Subcutaneous abdominal adipose tissue (tissue), 5 donors: ENCODE results near the gene RRAGD.

Experiments used
- H3K27ac ChIP-seq: one replicate; pipeline ENCODE4 v1.7.0; 2013; ENCODE audit warnings: low read depth, mild to moderate bottlenecking, inconsistent platforms, low read length, moderate library complexity
- H3K27me3 ChIP-seq, 5 donors: one replicate each; pipeline ENCODE4 v1.7.0; 2013; ENCODE audit warnings: low read length in 5 of 5, inconsistent platforms in 1 of 5; ENCODE audit not compliant: control insufficient read depth in 5 of 5, insufficient read depth in 4 of 5
- H3K36me3 ChIP-seq, 5 donors: one replicate each; pipeline ENCODE4 v1.7.0; 2013; ENCODE audit warnings: low read length in 5 of 5; ENCODE audit not compliant: control insufficient read depth in 5 of 5, insufficient read depth in 5 of 5
- H3K4me1 ChIP-seq, 5 donors: one replicate each; pipeline ENCODE4 v1.7.0; 2013; ENCODE audit warnings: low read length in 5 of 5, mild to moderate bottlenecking in 3 of 5, moderate library complexity in 1 of 5; ENCODE audit not compliant: control insufficient read depth in 5 of 5, insufficient read depth in 5 of 5
- H3K4me3 ChIP-seq, 5 donors: one replicate each; pipeline ENCODE4 v1.7.0; 2013; ENCODE audit warnings: low read length in 5 of 5, low read depth in 1 of 5
- H3K9ac ChIP-seq, 5 donors: one replicate each; pipeline ENCODE4 v1.7.0; 2013; ENCODE audit warnings: low read length in 5 of 5, mild to moderate bottlenecking in 4 of 5, moderate library complexity in 3 of 5
- H3K9me3 ChIP-seq, 5 donors: one replicate each; pipeline ENCODE4 v1.7.0; 2013; ENCODE audit warnings: low read length in 5 of 5; ENCODE audit not compliant: control insufficient read depth in 5 of 5
- donor health status: healthy.
- donor health status: healthy.
- donor health status: healthy.
- donor health status: healthy.
- donor health status: healthy.

Gene RRAGD

DNA sequence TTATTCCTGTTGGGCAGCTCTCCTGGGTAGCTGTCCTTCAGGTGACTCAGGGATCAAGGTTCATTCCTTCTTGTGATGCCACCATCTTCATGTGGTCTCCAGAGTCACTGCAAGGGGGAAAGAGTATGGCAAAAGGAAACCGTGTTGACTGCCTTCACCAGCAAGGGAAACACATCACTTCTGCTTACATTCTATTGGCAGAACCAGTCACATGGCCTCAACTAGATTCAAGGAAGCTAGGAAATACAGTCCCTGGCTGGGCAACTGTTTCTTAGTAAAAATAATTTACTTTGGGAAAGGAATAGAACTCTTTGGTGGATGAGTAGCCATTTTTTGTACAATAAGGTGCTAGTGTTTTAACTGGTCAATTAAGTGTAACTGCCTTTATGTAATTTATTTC, 26.2 kb upstream of the RRAGD start:
- no peak overlapping the region for H3K4me3 ChIP-seq
- H3K9ac ChIP-seq = no peak overlapping the region
- H3K9me3 ChIP-seq = peaks cover 0 to 2% (median 0%) of the 10 kb centered on the region in 5 donors
- peaks cover 0 to 12% (median 9%) of the 10 kb centered on the region in 5 donors for H3K4me1 ChIP-seq
- H3K27ac ChIP-seq = no peak overlapping the region
- no peaks in the 10 kb centered on the region for H3K27me3 ChIP-seq
- H3K36me3 ChIP-seq = no peaks in the 10 kb centered on the region

DNA sequence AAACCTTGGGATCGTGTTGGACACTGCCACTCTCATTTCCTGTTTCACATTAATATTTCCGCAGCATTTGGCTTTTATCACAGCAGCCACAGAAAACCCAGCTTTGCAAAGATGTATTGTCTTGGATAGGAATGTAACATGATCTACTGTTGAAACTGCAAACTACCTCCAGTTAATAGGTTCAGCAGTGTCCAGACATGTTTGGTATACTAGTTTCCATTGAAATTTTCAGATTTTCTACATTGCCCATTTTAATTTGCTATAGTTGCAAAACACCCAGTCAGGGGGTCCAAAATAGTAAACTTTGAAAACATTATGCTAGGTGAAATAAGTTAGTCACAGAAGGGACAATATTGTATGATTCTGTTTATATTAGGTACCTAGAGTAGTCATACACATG, 24.2 kb upstream of the RRAGD start:
- H3K9me3 ChIP-seq = peaks cover 0 to 2% (median 0%) of the 10 kb centered on the region in 5 donors
- H3K4me1 ChIP-seq = peaks cover 0 to 16% (median 15%) of the 10 kb centered on the region in 5 donors
- H3K27ac ChIP-seq = no peak overlapping the region
- H3K9ac ChIP-seq = no peak overlapping the region
- H3K4me3 ChIP-seq = no peak overlapping the region
- no peaks in the 10 kb centered on the region for H3K27me3 ChIP-seq
- no peaks in the 10 kb centered on the region for H3K36me3 ChIP-seq

DNA sequence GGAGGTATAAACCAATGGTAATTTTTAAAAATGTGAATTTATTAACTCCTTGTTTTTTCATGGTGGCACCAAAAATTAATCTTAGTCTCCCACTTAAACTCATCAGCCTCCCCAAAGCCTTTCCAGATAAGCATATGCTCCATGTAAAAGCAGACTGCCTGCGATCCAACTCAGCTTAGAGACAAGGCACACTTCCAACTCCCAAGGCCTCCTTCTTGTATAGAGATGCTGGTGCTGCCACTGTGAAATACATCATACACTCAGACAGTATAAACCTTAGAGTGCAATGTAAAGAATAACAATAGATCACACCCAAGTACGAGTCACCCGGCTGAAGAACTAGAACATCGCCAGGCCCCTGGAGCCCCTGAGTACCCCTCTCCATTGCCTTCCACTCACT, 22.9 kb upstream of the RRAGD start:
- H3K27me3 ChIP-seq = no peaks in the 10 kb centered on the region
- H3K36me3 ChIP-seq = no peaks in the 10 kb centered on the region
- peaks cover 0 to 16% (median 15%) of the 10 kb centered on the region in 5 donors for H3K4me1 ChIP-seq
- no peaks in the 10 kb centered on the region for H3K9me3 ChIP-seq
- no peak overlapping the region for H3K27ac ChIP-seq
- H3K9ac ChIP-seq = no peak overlapping the region
- H3K4me3 ChIP-seq = no peak overlapping the region

DNA sequence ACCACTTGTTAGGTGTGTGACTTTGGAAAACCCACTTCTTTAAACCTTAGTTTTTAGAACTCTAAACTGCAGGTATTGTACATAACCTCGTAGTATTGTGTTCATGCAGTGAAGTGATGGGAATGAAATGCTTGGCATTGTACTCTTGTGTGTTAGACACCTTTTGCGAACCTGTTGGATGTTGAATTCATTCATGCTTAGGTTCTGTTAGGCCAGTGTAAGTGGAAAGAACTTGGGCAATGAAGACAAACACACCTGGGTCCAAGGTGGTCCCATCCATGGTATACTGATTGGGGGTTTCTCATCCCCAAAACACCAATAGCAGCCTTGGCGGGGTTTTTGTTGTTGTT, 22.1 kb upstream of the RRAGD start:
- Histone ChIP-seq H3K4me3 (peak overlapping the region in 4 of 5 donors; percentile 68 to 80 (median 74)), H3K27ac (no peak overlapping the region), H3K4me1 (peaks cover 0 to 16% (median 15%) of the 10 kb centered on the region in 5 donors), H3K9me3 (no peaks in the 10 kb centered on the region), H3K9ac (peak overlapping the region in 2 of 5 donors; percentile 79 to 80), H3K36me3 (no peaks in the 10 kb centered on the region), H3K27me3 (no peaks in the 10 kb centered on the region)

DNA sequence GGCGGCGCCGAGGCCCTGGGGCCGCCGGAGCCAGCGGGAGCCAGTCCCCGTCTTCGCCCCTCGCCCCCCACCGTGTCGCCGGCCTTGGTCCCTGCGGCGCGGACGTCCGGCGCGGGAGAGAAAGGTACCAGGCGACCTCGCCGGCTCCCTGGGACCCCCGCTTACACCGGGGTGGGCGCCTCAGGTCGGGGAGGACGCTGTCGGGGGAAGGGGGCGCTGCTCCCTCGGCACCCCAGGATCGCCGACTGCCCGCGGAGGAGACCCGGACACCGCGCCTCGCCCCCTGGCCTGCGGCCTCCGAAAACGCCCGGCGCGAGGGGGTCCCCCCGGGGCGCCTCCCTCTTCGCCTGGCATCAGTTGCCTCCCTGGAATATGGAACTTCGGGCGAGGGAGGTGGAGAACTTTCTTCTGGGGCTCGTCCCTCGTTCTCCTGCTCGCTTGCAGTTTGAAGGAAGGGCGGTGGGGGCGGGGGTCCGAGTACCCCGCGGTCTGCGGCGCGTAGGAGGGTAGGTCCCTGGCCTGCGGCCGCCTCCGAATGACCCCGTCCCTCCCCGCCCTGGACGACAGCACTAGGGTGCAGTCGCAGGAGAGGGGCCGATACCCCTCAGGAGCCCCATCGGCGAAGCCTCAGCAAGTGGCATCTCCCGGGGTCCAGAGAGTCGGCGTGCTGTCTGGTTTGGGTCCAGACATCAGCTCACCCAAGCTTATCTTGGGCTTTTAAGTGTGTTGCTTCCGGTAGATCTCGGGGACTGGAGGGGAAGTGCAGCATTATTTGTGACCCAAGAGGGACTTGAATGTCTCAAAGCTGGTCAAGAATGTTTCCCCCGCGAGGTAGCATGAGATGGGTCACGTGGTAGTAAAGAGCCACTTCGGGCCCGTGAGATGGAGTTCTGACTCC, 21.4 kb upstream of the RRAGD start:
- peaks cover 0 to 16% (median 15%) of the 10 kb centered on the region in 5 donors for H3K4me1 ChIP-seq
- H3K27me3 ChIP-seq = no peaks in the 10 kb centered on the region
- H3K9ac ChIP-seq = peak overlapping the region in 4 of 5 donors; percentile 70 to 80 (median 75)
- H3K27ac ChIP-seq = no peak overlapping the region
- peak overlapping the region; percentile 68 to 80 (median 70) for H3K4me3 ChIP-seq
- no peaks in the 10 kb centered on the region for H3K36me3 ChIP-seq
- no peaks in the 10 kb centered on the region for H3K9me3 ChIP-seq

DNA sequence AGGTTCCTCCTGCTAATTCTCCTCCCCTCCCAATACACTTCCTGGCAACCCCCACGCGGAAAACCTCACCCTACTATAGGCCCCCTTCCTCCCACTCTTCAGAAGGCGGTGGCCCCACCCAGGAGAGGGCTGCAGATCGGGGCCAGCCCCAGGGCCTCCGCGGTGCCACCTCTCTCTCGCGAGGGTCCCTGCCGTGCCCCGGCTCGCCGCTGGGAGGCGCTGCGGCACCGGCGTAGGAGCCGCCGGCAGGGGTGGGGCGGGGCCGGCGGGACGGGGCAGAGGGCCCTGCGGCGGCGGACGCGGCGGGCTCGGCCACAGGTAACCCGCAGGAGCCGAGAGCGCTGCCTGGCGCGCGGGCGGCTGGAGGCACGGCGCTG, 20.8 kb upstream of the RRAGD start, which contains the start of gene ANKRD6:
Gene ANKRD6 (plus strand): TSS at position 278 of the 377 bp plus-strand sequence. CDS start 133,825 bp downstream, outside the sequence.
- H3K27ac ChIP-seq = no peak within 1 kb of the TSS
- peaks cover 0 to 16% (median 15%) of the 10 kb centered on the region in 5 donors for H3K4me1 ChIP-seq

DNA sequence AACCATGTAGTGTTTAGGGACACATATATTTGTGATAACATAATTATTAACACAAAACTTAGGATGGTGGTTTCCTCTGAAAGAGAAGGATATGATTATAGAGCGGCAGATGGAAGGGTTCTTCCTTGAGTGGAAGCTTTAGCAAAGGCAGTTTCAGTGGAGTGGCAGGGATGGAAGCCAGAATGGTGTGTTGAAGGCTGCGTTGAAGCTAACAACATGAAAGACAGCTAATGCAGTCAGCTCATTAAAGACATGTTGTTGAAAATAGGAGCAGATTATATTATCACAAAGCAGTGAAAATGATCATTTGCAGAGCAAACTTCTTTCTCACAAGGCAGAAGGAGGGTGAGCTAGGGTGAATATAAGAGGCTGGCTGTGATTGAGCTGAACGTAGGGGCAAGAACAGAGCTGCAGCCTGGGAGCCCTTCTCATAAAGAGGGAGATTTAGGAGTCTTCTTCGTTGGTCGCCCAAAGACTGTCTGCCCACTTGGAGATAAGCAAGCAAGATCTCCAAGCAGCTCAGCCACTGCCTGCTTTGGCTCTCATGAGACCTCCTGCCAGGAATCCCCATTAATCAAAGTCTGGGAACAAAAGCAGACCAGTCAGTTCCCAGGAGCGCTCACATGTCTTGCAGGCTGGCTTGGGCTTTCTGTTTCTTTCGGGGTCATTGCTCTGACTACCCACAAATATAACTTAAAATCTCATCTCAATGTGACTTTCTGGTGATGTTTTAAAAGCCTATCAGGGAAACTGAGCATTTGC, 18.3 kb upstream of the RRAGD start:
- Histone ChIP-seq H3K9ac (no peak overlapping the region), H3K4me1 (peaks cover 0 to 16% (median 12%) of the 10 kb centered on the region in 5 donors), H3K27me3 (peaks cover 0 to 3% (median 0%) of the 10 kb centered on the region in 5 donors), H3K4me3 (no peak overlapping the region), H3K36me3 (no peaks in the 10 kb centered on the region), H3K9me3 (no peaks in the 10 kb centered on the region), H3K27ac (no peak overlapping the region)

More for the DNA sequence above, 20.8 kb upstream of the RRAGD start, which contains the start of gene ANKRD6:
- Histone ChIP-seq H3K9ac (peak within 1 kb of the TSS in 4 of 5 donors; percentile 70 to 80 (median 75)), H3K9me3 (no peaks in the 10 kb centered on the region), H3K36me3 (no peaks in the 10 kb centered on the region), H3K27me3 (peaks cover 0 to 3% (median 0%) of the 10 kb centered on the region in 5 donors), H3K4me3 (peak within 1 kb of the TSS; percentile 68 to 80 (median 70))

DNA sequence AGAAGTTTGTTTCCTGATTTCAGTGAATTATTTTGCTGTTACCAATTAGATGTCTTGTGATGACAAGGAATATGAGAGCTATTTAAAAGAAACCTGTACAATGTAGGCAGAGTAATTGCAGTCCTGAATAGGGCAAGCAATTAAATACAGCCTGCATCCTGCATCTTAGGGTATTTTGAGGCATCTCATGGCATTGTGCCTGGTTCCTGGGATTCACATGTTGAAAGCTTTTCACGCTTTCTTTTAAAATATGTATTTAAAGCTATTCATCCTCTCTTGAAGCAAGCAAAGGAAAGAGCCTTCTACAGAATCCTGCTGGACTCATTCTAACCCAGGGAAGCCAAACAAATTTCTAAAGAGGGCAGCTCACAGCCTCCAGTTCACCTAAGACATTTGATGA, 4.7 kb upstream of the RRAGD start:
- Histone ChIP-seq H3K4me3 (no peak overlapping the region), H3K27me3 (no peaks in the 10 kb centered on the region), H3K27ac (no peak overlapping the region), H3K9ac (no peak overlapping the region), H3K4me1 (peaks cover 0 to 12% (median 11%) of the 10 kb centered on the region in 5 donors), H3K9me3 (no peaks in the 10 kb centered on the region), H3K36me3 (no peaks in the 10 kb centered on the region)

DNA sequence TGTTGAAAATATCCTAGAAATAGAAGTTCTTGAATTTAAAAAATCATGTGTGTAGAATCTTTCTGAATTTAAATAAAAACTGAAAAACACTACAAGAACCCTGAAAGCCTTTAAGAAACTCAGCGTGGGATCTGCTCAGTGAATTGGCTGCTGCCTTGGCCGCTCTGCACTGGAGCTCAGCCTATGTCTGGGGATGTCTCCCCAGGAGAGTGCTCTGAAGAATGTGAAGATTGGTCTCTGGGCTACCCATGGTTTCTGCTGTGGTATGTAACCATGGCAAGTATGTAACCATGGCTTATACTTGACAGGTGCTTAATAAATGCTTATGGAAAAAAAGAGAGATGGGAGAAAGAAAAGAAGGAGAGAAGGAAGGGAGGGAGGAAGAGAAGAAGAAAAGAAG, 3.1 kb upstream of the RRAGD start:
- H3K9me3 ChIP-seq = no peaks in the 10 kb centered on the region
- H3K27ac ChIP-seq = no peak overlapping the region
- H3K36me3 ChIP-seq = no peaks in the 10 kb centered on the region
- no peak overlapping the region for H3K4me3 ChIP-seq
- no peaks in the 10 kb centered on the region for H3K27me3 ChIP-seq
- peak overlapping the region in 1 of 5 donors; percentile 19 for H3K9ac ChIP-seq
- peaks cover 2 to 26% (median 22%) of the 10 kb centered on the region in 5 donors for H3K4me1 ChIP-seq

DNA sequence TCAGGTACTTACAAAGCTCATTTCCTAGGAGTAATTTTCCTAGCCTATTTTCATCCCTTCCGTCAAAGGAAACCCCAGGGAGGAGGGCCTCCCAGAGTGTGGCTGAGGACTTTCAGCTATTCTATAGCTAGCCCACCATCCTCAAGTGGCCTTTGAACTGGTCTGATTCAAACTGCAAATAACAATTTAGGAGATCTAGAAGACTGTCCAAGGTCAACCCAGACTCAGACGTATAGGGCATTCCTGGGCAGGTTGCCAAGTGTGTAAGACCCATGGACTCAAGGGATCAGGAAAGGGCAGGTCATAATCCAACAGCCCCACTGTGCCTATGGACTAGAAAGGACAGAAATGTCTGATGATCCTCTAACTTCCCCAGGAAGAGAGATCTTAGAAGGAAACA, 2.1 kb upstream of the RRAGD start:
- H3K4me1 ChIP-seq = peaks cover 2 to 26% (median 26%) of the 10 kb centered on the region in 5 donors
- H3K27me3 ChIP-seq = no peaks in the 10 kb centered on the region
- H3K9ac ChIP-seq = no peak overlapping the region
- H3K9me3 ChIP-seq = no peaks in the 10 kb centered on the region
- no peak overlapping the region for H3K4me3 ChIP-seq
- no peaks in the 10 kb centered on the region for H3K36me3 ChIP-seq
- H3K27ac ChIP-seq = no peak overlapping the region
